Nephron progenitor cell (in vitro differentiated cells): ENCODE results near the gene PARN.

Source experiments
- DNase-seq: peaks from one replicate; pipeline ENCODE4 v3.0.0; 2021
- H3K27ac Mint-ChIP-seq: 2 replicates; pipeline ENCODE4 v1.8.0; 2021; ENCODE audit warnings: mild to moderate bottlenecking, moderate library complexity, mixed read lengths
- H3K27me3 Mint-ChIP-seq: 2 replicates; pipeline ENCODE4 v1.8.0; 2021; ENCODE audit warnings: mild to moderate bottlenecking, low read depth, mixed read lengths; ENCODE audit not compliant: poor library complexity
- H3K36me3 Mint-ChIP-seq: 2 replicates; pipeline ENCODE4 v1.8.0; 2021; ENCODE audit warnings: low read depth, mixed read lengths
- H3K4me1 Mint-ChIP-seq: 2 replicates; pipeline ENCODE4 v1.8.0; 2021; ENCODE audit warnings: mixed read lengths
- H3K4me3 Mint-ChIP-seq: 2 replicates; pipeline ENCODE4 v1.8.0; 2021; ENCODE audit warnings: mild to moderate bottlenecking, moderate library complexity, mixed read lengths
- H3K9me3 Mint-ChIP-seq: 2 replicates; pipeline ENCODE4 v1.8.0; 2021; ENCODE audit warnings: mild to moderate bottlenecking, moderate library complexity, mixed read lengths
- TF ChIP-seq, protein P1 (sequence below): fragments of 200-600 bp; sonication (generic); IDR thresholded peaks from 2 replicates; pipeline ENCODE4 v1.5.0; 2021; ENCODE audit warnings: antibody characterized with exemption

Gene PARN

DNA sequence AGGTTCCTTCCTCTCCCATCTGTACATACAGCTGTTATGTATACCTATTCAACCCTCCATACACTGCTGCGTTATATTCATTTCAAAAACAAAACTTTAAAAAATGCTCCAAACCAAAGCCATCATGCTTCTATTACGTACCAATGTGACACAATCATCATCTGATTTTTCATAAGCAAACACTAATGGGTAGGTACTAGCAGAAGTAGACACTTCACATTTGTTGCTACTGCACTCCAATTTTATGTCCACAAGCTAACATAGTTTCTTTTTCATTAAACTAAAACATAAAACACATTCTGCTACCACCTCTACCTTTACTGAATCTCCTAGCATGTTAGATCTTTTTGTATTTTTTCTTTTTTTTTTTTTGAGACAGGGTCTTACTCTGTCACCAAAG is 57.5 kb downstream of the PARN start:
- TF ChIP-seq, protein P1, sequence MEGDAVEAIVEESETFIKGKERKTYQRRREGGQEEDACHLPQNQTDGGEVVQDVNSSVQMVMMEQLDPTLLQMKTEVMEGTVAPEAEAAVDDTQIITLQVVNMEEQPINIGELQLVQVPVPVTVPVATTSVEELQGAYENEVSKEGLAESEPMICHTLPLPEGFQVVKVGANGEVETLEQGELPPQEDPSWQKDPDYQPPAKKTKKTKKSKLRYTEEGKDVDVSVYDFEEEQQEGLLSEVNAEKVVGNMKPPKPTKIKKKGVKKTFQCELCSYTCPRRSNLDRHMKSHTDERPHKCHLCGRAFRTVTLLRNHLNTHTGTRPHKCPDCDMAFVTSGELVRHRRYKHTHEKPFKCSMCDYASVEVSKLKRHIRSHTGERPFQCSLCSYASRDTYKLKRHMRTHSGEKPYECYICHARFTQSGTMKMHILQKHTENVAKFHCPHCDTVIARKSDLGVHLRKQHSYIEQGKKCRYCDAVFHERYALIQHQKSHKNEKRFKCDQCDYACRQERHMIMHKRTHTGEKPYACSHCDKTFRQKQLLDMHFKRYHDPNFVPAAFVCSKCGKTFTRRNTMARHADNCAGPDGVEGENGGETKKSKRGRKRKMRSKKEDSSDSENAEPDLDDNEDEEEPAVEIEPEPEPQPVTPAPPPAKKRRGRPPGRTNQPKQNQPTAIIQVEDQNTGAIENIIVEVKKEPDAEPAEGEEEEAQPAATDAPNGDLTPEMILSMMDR: no peak
- Mint-ChIP-seq H3K27ac (no peak overlapping the region), H3K9me3 (peaks cover 22% of the 10 kb centered on the region), H3K36me3 (peaks cover 49% of the 10 kb centered on the region), H3K4me1 (no peaks in the 10 kb centered on the region), H3K27me3 (no peaks in the 10 kb centered on the region), H3K4me3 (no peak overlapping the region)
- no peak for DNase-seq

DNA sequence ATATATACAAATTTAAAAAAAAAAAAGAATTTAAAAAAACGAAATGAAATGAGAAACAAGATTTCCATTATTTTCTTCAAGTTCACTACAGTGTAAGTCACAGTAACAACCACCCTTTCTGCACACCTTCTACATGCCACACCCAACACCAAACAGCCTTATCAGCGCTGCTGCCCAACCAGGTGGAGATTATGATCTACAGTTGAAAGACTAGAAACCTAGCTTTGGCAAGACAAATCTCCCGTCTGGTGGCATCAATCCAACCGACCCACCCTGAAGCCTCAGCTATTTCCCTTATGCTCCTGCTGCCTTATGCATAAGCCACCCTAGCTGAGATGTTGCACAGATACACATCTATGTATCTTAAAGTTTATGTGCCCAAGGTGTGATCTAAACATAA is 60.8 kb downstream of the PARN start:
- no peak for DNase-seq
- Mint-ChIP-seq H3K27ac (no peak overlapping the region), H3K9me3 (peaks cover 7% of the 10 kb centered on the region), H3K36me3 (peaks cover 16% of the 10 kb centered on the region), H3K4me3 (no peak overlapping the region), H3K27me3 (no peaks in the 10 kb centered on the region), H3K4me1 (peaks cover 11% of the 10 kb centered on the region)
- TF ChIP-seq, protein P1: no peak

DNA sequence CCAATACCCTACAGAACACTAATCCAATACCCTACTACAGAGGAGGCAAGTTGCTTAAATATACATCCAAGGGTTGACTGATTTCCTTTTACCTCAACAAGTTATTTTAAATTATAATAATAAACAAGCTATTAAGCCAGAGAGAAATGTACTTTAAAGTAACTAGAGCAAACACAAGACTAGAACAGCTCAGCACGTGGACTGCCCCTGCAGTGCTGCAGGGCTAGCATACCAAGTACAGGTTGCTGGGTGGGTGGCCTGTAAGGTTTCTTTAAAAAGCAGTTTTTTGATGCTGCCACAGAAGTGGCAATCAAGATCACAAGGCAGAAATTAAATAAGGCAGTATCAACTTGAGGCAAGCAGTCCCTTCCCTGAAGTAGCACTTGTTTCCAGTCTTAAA is 63.5 kb downstream of the PARN start:
- Mint-ChIP-seq H3K27me3 (no peaks in the 10 kb centered on the region), H3K4me1 (peaks cover 13% of the 10 kb centered on the region), H3K4me3 (no peak overlapping the region)

DNA sequence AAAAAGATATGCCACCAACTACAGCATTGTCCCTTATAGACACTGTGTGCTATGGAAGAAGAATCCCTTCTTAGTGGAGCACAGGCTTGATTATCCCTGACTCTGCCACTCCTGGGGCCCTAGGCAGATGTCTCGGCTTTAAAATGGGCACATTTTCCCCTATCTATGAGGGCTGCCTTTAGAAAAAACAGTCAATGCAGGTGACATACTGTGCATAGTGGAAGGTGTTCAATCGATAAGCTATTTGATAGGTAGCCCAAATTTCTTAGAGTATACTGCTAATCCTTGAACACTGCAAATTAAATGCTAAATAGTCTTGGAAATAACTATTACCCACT is 64.4 kb downstream of the PARN start:
- Mint-ChIP-seq H3K4me1 (peaks cover 13% of the 10 kb centered on the region), H3K4me3 (no peak overlapping the region), H3K27me3 (no peaks in the 10 kb centered on the region), H3K27ac (no peak overlapping the region), H3K36me3 (peaks cover 5% of the 10 kb centered on the region), H3K9me3 (no peaks in the 10 kb centered on the region)
- DNase-seq: no peak
- TF ChIP-seq, protein P1: no peak

More for the DNA sequence above, 63.5 kb downstream of the PARN start:
- no peak for DNase-seq
- no peak overlapping the region for H3K27ac Mint-ChIP-seq
- no peaks in the 10 kb centered on the region for H3K9me3 Mint-ChIP-seq
- peaks cover 5% of the 10 kb centered on the region for H3K36me3 Mint-ChIP-seq
- TF ChIP-seq, protein P1: no peak

DNA sequence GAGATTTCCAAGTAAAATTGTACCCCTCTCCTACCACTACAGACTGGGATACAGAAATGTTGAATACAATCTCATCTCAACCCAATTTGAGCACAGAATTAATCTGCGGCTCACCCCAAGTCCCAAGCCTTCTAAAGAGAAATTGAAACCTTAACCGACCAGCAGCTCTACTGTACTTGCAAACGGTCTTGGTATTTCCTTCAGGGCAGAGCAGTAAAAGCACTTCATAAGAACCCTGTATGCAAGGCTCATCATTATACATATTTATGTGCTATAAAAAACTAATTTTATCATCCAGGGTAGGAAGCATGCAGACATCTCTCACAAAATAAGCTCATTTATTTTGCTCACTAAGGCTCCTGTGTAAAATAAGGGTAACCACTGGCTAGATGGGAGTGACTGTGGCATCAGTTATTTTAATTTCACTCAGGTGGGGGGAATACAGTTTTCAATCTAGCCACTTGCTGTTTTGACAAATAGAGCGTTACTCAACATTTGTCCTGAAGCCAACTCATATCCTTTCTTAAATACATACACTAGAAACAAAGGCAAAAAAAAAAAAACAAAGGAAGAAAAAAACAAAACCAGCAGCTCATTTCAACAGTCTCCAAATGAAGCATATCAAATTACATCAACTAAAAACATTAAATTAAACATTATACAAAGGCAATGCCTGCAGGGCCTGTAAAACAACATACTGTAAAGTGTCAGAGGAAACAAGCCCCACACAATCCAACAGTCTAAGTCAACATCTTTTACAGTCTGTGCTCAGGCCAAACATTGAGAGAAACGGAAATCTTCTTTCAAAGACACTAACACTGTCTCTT is 65.0 kb downstream of the PARN start:
- Mint-ChIP-seq H3K4me1 (peaks cover 13% of the 10 kb centered on the region), H3K4me3 (no peak overlapping the region), H3K27ac (no peak overlapping the region), H3K9me3 (no peaks in the 10 kb centered on the region), H3K36me3 (peaks cover 5% of the 10 kb centered on the region), H3K27me3 (no peaks in the 10 kb centered on the region)
- TF ChIP-seq, protein P1: no peak
- DNase-seq: no peak

DNA sequence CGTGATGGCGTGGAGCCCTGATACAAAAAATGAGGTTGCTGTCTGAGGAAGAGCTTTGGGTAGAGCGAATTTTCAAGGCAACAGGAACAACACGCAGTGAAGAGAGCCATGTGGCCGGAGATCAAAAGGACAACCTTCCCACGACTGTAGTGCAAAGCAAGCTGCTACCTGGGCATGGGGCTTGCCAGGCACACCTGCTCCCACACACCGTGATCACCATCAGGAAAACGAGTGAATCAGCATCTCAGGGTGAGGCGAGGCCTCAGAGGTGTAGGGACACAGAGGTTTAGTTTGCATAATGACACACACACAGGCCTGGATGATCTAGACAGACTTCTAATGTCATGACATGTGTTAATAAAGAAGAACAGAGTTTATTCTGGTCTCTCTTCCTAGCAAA is 65.7 kb downstream of the PARN start:
- H3K27ac Mint-ChIP-seq: peak overlapping the region; percentile 18
- H3K36me3 Mint-ChIP-seq: peaks cover 2% of the 10 kb centered on the region
- no peak overlapping the region for H3K4me3 Mint-ChIP-seq
- peaks cover 13% of the 10 kb centered on the region for H3K4me1 Mint-ChIP-seq
- no peaks in the 10 kb centered on the region for H3K27me3 Mint-ChIP-seq
- no peaks in the 10 kb centered on the region for H3K9me3 Mint-ChIP-seq
- TF ChIP-seq, protein P1: no peak
- no peak for DNase-seq
